ENCODE data around the gene KY. TPM values are rescaled to one million over a fixed set of nuclear protein-coding genes. Genes with fewer than 3 reads are reported as not detected.

The KY gene
- total RNA-seq, 2 donors from 2014 or later = 0.26 TPM; not detected in 1

DNA sequence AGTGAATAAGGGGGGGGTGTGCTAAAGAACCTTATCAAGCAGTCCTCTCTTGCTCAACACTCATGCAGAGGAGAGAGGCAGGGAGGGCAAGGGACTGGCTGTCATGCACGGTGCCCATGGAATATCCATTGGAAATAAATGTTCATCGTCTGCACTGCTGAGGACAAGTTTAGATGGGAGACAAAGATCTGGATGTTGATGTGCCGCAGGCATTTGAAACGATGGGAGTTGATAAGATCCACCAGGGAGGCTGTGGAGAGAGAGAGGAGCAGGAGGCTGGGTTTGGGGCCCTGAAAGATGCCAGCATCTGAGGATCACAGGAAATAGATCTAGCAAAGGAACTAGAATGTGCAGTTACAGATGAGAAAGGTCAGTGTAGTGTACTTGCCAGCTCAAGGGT lies 88.8 kb downstream of the KY start:
- DNase-seq (no peak), ATAC-seq (no peak)
- Histone ChIP-seq H3K36me3 (replicated peaks in 1 of 2; ENCODE audit: insufficient read depth in 1 of 2, low read depth in 2 of 2) (no peaks in the 10 kb centered on the region), H3K4me1 (no peaks in the 10 kb centered on the region), H3K27me3 (no peaks in the 10 kb centered on the region), H3K4me3 (no peak overlapping the region), H3K27ac (no peak overlapping the region), H3K9me3 (no peaks in the 10 kb centered on the region)
- intact Hi-C loops (cut with DNase I) = no loop called here
- WGBS, 2 donors = 94% methylated on average over 4 of the region's 4 CpGs
- TF ChIP-seq, protein P1, sequence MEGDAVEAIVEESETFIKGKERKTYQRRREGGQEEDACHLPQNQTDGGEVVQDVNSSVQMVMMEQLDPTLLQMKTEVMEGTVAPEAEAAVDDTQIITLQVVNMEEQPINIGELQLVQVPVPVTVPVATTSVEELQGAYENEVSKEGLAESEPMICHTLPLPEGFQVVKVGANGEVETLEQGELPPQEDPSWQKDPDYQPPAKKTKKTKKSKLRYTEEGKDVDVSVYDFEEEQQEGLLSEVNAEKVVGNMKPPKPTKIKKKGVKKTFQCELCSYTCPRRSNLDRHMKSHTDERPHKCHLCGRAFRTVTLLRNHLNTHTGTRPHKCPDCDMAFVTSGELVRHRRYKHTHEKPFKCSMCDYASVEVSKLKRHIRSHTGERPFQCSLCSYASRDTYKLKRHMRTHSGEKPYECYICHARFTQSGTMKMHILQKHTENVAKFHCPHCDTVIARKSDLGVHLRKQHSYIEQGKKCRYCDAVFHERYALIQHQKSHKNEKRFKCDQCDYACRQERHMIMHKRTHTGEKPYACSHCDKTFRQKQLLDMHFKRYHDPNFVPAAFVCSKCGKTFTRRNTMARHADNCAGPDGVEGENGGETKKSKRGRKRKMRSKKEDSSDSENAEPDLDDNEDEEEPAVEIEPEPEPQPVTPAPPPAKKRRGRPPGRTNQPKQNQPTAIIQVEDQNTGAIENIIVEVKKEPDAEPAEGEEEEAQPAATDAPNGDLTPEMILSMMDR (IDR thresholded peaks at IDR 0.05) = no peak
- TF ChIP-seq POLR2A (IDR thresholded peaks at IDR 0.05) = no peak

DNA sequence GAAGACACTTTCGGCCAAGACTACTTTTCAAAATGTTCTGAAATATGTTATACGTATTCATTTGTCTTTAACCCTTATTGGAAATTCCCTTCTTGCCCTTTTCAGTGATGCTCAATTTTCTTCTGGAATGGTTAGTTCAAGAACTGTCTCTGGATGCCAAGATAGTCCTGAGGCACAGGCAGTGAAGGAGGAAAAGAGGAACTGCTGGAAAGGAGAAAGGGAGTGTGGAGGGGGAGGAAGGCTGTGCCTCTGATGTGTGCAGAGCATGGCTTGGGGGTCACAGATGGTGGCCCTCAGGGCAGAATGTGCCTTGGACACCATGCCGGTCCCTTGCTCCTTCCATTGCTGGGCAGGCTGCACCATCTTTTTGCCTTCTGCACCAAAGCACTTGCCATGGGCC lies 91.2 kb downstream of the KY start:
- H3K9me3 ChIP-seq = no peaks in the 10 kb centered on the region
- H3K4me3 ChIP-seq = no peak overlapping the region
- no peaks in the 10 kb centered on the region for H3K27me3 ChIP-seq
- TF ChIP-seq POLR2A (IDR thresholded peaks at IDR 0.05) = no peak
- TF ChIP-seq, protein P1 (IDR thresholded peaks at IDR 0.05) = no peak
- intact Hi-C loops (cut with DNase I) = no loop called here
- no peak for ATAC-seq
- no peak overlapping the region for H3K27ac ChIP-seq
- no peak for DNase-seq
- H3K36me3 ChIP-seq (replicated peaks in 1 of 2; ENCODE audit: insufficient read depth in 1 of 2, low read depth in 2 of 2) = no peaks in the 10 kb centered on the region
- WGBS, 2 donors = 91 to 96% methylated on average over 3 of the region's 3 CpGs
- H3K4me1 ChIP-seq = no peaks in the 10 kb centered on the region

Other genes with a start within 250 kb of the KY start
- 10 to 100 TPM; 21.3 to 36.3 TPM for gene ANAPC13, start 165.0 kb downstream of the KY start, total RNA-seq
- 10 to 100 TPM; 19.2 to 30.0 TPM for gene CEP63, start 165.0 kb downstream of the KY start, total RNA-seq
- gene EPHB1, start 144.2 kb upstream of the KY start, total RNA-seq = 1 to 10 TPM in 1 of 2 donors, not detected in 1; 1.3 TPM